Measurements from ENCODE around the gene ATAD3B.

ATAD3B gene

GRCh38 chr1:1538334-1538733 is 66.8 kb downstream of the ATAD3B start:
- ChIA-PET CTCF (no interaction called here), POLR2A (ENCODE audit: low non-redundant PET) (no interaction called here)
- DNase-seq (ENCODE audit: low spot score) = no peak
- TF ChIP-seq, protein P1, sequence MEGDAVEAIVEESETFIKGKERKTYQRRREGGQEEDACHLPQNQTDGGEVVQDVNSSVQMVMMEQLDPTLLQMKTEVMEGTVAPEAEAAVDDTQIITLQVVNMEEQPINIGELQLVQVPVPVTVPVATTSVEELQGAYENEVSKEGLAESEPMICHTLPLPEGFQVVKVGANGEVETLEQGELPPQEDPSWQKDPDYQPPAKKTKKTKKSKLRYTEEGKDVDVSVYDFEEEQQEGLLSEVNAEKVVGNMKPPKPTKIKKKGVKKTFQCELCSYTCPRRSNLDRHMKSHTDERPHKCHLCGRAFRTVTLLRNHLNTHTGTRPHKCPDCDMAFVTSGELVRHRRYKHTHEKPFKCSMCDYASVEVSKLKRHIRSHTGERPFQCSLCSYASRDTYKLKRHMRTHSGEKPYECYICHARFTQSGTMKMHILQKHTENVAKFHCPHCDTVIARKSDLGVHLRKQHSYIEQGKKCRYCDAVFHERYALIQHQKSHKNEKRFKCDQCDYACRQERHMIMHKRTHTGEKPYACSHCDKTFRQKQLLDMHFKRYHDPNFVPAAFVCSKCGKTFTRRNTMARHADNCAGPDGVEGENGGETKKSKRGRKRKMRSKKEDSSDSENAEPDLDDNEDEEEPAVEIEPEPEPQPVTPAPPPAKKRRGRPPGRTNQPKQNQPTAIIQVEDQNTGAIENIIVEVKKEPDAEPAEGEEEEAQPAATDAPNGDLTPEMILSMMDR (conservative IDR thresholded peaks at IDR 0.05; ENCODE audit: low read depth) = no peak
- H3K27ac ChIP-seq = no peak overlapping the region; the same call in 1 of the 2 replicates

DNA sequence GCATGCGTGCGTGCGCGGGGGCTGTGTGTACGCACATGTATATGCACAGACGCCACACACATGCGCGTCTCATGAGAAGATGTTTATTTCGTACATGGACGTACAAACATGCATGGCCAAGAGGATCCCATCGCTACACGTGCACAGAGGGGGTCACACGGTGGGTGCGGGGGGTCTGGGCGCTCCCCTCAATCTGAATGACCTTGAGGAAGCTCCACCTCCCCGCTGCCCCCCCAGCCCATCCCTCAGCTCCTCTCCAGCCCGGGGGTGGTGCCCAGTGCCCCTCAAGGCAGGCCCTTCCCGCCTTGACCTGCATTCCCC is 67.4 kb downstream of the ATAD3B start:
- DNase-seq (ENCODE audit: low spot score) = no peak
- TF ChIP-seq, protein P1 (conservative IDR thresholded peaks at IDR 0.05; ENCODE audit: low read depth) = no peak
- ChIA-PET CTCF (no interaction called here), POLR2A (ENCODE audit: low non-redundant PET) (no interaction called here)
- no peak overlapping the region; the same call in 1 of the 2 replicates for H3K27ac ChIP-seq

DNA sequence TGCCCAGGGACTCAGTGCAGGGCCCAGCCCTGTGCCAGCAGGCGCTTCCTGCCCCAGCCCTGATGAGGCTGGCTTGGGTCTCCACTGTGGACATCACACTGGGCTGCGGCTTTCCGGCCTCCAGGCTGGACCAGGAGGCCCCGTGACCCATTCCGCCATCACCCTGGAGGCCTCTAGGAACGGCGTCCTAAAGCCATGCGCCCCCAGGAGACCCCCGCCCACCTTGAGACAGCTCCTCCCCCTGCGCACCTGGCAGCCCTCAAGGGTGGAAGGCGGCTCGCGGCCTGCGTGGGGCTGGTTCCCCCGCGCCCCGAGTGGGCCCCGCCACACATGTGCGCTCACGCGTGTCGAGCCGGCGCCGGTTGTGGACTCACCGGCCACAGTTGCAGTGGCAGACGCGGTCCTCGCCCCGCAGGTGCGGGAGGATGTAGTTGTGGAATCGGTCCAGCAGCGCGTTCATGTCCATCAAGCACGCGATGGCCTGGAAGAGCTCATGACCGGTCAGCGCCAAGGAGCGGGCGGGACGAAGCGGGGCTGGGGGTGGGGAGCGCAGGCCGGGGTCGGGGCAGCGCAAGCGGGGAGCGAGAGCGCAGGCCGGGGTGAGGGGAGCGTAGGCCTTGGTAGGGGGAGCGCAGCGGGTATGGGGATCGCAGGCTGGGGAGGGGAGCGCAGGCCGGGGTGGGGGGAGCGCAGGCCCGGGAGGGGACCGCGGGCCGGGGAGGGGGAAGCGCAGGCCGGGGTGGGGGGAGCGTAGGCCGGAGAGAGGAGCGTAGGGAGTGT is 67.9 kb downstream of the ATAD3B start:
- CTCF ChIA-PET = no interaction called here

DNA sequence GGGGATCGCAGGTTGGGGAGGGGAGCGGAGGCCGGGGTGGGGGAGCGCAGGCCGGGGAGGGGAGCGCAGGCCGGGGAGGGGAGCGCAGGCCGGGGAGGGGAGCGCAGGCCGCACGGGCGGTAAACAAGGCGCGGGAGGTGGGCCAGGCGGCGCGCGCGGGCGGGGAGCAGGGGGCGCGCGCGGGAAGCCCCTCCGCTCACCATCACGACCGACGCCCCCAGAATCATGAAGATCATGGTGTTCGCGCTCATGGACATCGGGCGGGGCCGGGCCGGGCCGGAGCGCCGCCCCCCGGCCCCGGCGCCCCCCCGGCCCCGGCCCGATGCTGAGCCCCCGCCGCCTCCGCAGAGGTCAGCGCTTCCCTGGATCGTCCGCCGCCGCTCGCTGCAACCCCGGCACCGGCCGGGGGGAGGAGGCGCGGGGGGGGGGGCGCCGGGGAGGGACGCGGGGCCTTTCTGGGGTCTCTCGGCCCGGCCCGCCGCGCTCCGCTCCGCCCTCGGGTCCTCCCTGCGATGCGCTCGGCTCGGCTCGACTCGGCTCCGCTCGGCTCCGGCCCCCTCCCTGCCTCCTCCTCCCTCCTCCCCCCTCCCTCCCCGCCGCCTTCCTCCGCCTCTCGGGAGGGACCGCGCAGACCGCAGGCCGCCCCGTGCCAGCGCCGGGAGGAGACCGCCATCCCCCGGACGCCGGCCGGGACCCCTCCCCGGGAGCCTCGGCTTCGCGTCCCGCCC is 68.7 kb downstream of the ATAD3B start, which contains the start of gene TMEM240:
TSS of gene TMEM240 (minus strand) at position 535 of the 728 bp plus-strand sequence. CDS start at position 257, 278 bp downstream.
- CTCF ChIA-PET = no interaction called here
- POLR2A ChIA-PET (ENCODE audit: low non-redundant PET) = no interaction called here

More for the DNA sequence above, 67.9 kb downstream of the ATAD3B start:
- H3K27ac ChIP-seq = no peak overlapping the region; the same call in 1 of the 2 replicates
- TF ChIP-seq, protein P1 (conservative IDR thresholded peaks at IDR 0.05; ENCODE audit: low read depth) = no peak
- POLR2A ChIA-PET (ENCODE audit: low non-redundant PET) = no interaction called here
- no peak for DNase-seq (ENCODE audit: low spot score)

DNA sequence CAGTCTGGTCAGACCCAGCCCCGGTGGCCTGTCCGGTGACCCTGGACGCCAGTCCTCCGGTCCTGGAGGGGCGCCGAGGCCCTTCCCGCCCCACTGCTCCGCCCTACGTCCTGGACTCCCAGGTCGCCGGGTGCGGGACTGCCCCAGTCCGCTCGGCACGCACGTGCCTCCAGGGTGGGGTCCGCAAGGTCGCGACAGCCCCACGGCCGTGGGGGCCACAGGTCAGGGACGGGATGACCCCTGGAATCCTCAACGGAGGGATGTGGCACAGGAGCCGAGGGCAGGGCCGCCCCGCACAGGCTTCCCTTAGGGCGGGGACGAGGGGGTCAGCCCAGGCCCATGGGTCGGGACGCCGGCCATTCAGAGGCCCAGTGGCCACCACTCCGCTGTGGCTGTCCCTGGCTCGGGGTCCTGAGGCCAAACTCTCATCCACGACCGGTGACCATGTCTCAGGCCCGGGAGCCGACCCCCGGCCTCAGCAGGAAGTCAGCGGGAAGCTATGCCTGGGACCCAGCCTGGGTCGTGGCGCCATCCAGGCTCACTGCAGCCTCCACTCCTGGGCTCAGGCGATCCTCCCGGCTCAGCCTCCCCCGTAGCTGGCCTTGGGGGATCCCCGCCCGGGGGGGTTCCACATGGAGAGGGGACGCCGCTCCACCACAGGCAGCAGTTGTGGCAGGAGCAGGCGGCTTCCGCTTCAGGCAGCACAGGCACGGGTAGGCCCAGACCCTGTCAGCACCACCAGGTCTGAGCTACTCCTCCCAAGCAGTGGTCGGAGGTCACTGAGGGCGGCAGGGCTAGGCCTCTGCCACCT is 69.5 kb downstream of the ATAD3B start:
- ChIA-PET CTCF (interaction anchor here (1.7 kb wide), 1 partner anchor 36 kb away, joined by 6 read pairs; no protein-coding TSS in a partner anchor), POLR2A (ENCODE audit: low non-redundant PET) (no interaction called here)
- H3K27ac ChIP-seq = peak overlapping the region; percentile 38
- TF ChIP-seq, protein P1 (conservative IDR thresholded peaks at IDR 0.05; ENCODE audit: low read depth) = no peak
- no peak for DNase-seq (ENCODE audit: low spot score)

More for the DNA sequence above, 68.7 kb downstream of the ATAD3B start, which contains the start of gene TMEM240:
- peak within 1 kb of the TSS; percentile 38 for H3K27ac ChIP-seq
- TF ChIP-seq, protein P1 (conservative IDR thresholded peaks at IDR 0.05; ENCODE audit: low read depth) = no peak
- DNase-seq (ENCODE audit: low spot score) = no peak

Measured in RWPE1 (cell line).